ENCODE data around the gene FYN.

FYN gene

GRCh38 chr6:111818539-111819226 is 54.6 kb downstream of the FYN start:
- Mint-ChIP-seq H3K4me3 (no peak overlapping the region), H3K27me3 (ENCODE audit: low read depth) (no peaks in the 10 kb centered on the region), H3K36me3 (ENCODE audit: low read depth) (peaks cover 29% of the 10 kb centered on the region), H3K4me1 (peaks cover 36% of the 10 kb centered on the region), H3K27ac (peak overlapping the region; percentile 10 to 25 (median 12)), H3K9me3 (no peaks in the 10 kb centered on the region)
- no peak for TF ChIP-seq CTCF (IDR thresholded peaks at IDR 0.05; ENCODE audit: unreplicated experiment in 3 of 3)

GRCh38 chr6:111817451-111818120 is 55.7 kb downstream of the FYN start:
- Mint-ChIP-seq H3K4me1 (peaks cover 34% of the 10 kb centered on the region), H3K4me3 (no peak overlapping the region), H3K9me3 (no peaks in the 10 kb centered on the region), H3K27me3 (ENCODE audit: low read depth) (no peaks in the 10 kb centered on the region), H3K27ac (peak overlapping the region in 1 of 3 experiments; percentile 1), H3K36me3 (ENCODE audit: low read depth) (peaks cover 34% of the 10 kb centered on the region)
- no peak for TF ChIP-seq CTCF (IDR thresholded peaks at IDR 0.05; ENCODE audit: unreplicated experiment in 3 of 3)

- Mint-ChIP-seq H3K27me3 (ENCODE audit: low read depth) (no peaks in the 10 kb centered on the region), H3K4me1 (peaks cover 49% of the 10 kb centered on the region), H3K27ac (peak overlapping the region in 2 of 3 experiments; percentile 30 to 46), H3K9me3 (no peaks in the 10 kb centered on the region), H3K36me3 (ENCODE audit: low read depth) (peaks cover 32% of the 10 kb centered on the region), H3K4me3 (no peak overlapping the region)
- no peak for TF ChIP-seq CTCF (IDR thresholded peaks at IDR 0.05; ENCODE audit: unreplicated experiment in 3 of 3)
Measured at GRCh38 chr6:111813677-111814310, 59.5 kb downstream of the FYN start.

- H3K4me1 Mint-ChIP-seq, result peaks cover 51% of the 10 kb centered on the region
- no peaks in the 10 kb centered on the region for H3K27me3 Mint-ChIP-seq (ENCODE audit: low read depth)
- no peaks in the 10 kb centered on the region for H3K9me3 Mint-ChIP-seq
- no peak overlapping the region for H3K4me3 Mint-ChIP-seq
- H3K27ac Mint-ChIP-seq, result peak overlapping the region in 1 of 3 experiments; percentile 46
- H3K36me3 Mint-ChIP-seq (ENCODE audit: low read depth), result peaks cover 32% of the 10 kb centered on the region
- TF ChIP-seq CTCF (IDR thresholded peaks at IDR 0.05; ENCODE audit: unreplicated experiment in 3 of 3), result no peak
Measured at GRCh38 chr6:111813237-111813636, 60.0 kb downstream of the FYN start.

GRCh38 chr6:111812060-111813038 is 60.9 kb downstream of the FYN start:
- Mint-ChIP-seq H3K9me3 (no peaks in the 10 kb centered on the region), H3K4me1 (peaks cover 53% of the 10 kb centered on the region), H3K27me3 (ENCODE audit: low read depth) (no peaks in the 10 kb centered on the region), H3K36me3 (ENCODE audit: low read depth) (peaks cover 31% of the 10 kb centered on the region), H3K27ac (peak overlapping the region; percentile 0 to 66 (median 66)), H3K4me3 (no peak overlapping the region)
- no peak for TF ChIP-seq CTCF (IDR thresholded peaks at IDR 0.05; ENCODE audit: unreplicated experiment in 3 of 3)

Data from nephron (organoid).